Activated naive CD8-positive, alpha-beta T cell treated with anti-CD3 and anti-CD28 coated beads for 36 hours (primary cell): ENCODE measurements around the gene RNF175. TPM values are rescaled to one million over a fixed set of nuclear protein-coding genes. Genes with fewer than 3 reads are reported as not detected.

Source experiments
- DNase-seq: peaks from one replicate; pipeline ENCODE4 v3.0.0; 2021
- H3K27ac Mint-ChIP-seq: one replicate; pipeline ENCODE4 v1.8.0; 2022; ENCODE audit warnings: mild to moderate bottlenecking, moderate library complexity, mixed read lengths
- H3K27me3 Mint-ChIP-seq: one replicate; pipeline ENCODE4 v1.8.0; 2022; ENCODE audit warnings: mild to moderate bottlenecking, mixed read lengths
- H3K36me3 Mint-ChIP-seq: one replicate; pipeline ENCODE4 v1.8.0; 2021; ENCODE audit warnings: mild to moderate bottlenecking, mixed read lengths
- H3K4me1 Mint-ChIP-seq: one replicate; pipeline ENCODE4 v1.8.0; 2021; ENCODE audit warnings: mixed read lengths
- H3K4me3 Mint-ChIP-seq: one replicate; pipeline ENCODE4 v1.8.0; 2022; ENCODE audit warnings: mild to moderate bottlenecking, moderate library complexity, mixed read lengths
- H3K9me3 Mint-ChIP-seq: one replicate; pipeline ENCODE4 v1.8.0; 2022; ENCODE audit warnings: mixed read lengths
- total RNA-seq, 2 experiments: library from RNA; stranded (reverse); gene quantifications; one replicate each; pipeline ENCODE4 v1.2.3, GENCODE V29; 2021

Gene RNF175
- total RNA-seq, 2 experiments from 2014 or later: not detected

DNA sequence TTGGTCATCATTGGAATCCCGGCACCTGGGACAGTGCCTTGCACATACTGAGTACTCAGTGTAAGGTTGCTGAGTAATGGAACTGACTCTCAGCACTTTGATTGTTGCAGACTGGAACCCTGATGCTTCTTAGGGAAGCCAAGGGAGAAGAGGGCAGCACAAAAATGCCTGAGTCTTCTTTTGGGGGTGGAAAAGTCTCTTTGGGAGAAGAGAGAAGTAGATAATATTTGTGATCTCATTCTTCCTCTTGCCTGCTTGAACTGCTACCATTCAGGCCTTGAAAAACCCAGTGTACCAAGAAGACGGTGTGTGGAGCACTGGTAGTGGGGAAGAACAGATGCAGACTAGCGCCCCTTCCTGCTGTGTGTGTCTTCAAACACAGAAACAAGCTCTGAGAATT lies 16.8 kb upstream of the RNF175 start:
- H3K4me3 Mint-ChIP-seq: no peak overlapping the region
- H3K9me3 Mint-ChIP-seq: peaks cover 6% of the 10 kb centered on the region
- H3K27me3 Mint-ChIP-seq: peaks cover 52% of the 10 kb centered on the region
- no peak overlapping the region for H3K27ac Mint-ChIP-seq
- no peak for DNase-seq
- H3K4me1 Mint-ChIP-seq: peaks cover 1% of the 10 kb centered on the region
- H3K36me3 Mint-ChIP-seq: no peaks in the 10 kb centered on the region

DNA sequence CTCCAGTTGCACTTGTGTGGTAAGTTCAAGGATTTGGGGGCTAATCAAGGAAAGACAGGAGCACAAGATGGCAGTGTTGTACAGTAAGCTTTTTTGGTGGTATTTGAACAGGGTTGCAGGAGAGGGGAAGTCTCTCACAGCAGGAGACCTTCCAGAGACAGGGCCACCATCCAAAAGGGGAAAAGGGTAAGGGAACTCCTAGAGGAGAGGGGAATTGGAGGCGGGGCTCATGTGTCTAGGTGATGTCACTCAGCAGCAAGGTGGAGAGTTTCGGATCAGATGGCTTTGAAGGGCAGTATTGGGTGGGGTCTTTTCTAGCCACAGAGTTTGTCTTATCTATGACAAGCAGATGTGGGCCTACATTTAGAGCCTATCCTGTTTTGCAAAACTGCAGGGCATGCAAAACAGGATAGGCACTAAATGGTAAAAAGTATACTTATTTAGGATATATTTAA lies 13.4 kb upstream of the RNF175 start:
- peaks cover 7% of the 10 kb centered on the region for H3K4me1 Mint-ChIP-seq
- H3K4me3 Mint-ChIP-seq: no peak overlapping the region

DNA sequence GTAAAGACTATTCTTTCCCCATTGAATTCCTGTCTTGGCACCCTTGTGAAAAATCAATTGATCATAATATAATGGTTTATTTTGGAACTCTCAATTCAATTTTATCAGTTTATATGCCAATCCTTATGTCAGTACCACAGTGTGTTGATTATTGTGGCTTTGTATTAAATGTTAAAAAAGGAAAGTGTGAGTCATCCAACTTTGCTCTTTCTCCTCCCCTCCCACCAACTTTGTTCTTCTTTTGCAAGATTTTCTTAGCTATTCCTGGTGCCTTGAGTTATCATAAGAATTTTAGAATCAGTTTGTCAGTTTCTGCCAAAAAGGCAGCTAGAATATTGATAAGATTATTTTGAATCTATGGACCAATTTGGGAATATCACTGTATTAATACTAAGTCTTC lies 11.2 kb upstream of the RNF175 start:
- peaks cover 2% of the 10 kb centered on the region for H3K36me3 Mint-ChIP-seq
- H3K9me3 Mint-ChIP-seq: peaks cover 5% of the 10 kb centered on the region
- H3K4me3 Mint-ChIP-seq: no peak overlapping the region
- H3K27me3 Mint-ChIP-seq: peaks cover 27% of the 10 kb centered on the region
- peaks cover 7% of the 10 kb centered on the region for H3K4me1 Mint-ChIP-seq
- H3K27ac Mint-ChIP-seq: no peak overlapping the region
- no peak for DNase-seq

More for the DNA sequence above, 13.4 kb upstream of the RNF175 start:
- peaks cover 40% of the 10 kb centered on the region for H3K27me3 Mint-ChIP-seq
- DNase-seq: no peak
- H3K9me3 Mint-ChIP-seq: peaks cover 5% of the 10 kb centered on the region
- peaks cover 2% of the 10 kb centered on the region for H3K36me3 Mint-ChIP-seq
- no peak overlapping the region for H3K27ac Mint-ChIP-seq

DNA sequence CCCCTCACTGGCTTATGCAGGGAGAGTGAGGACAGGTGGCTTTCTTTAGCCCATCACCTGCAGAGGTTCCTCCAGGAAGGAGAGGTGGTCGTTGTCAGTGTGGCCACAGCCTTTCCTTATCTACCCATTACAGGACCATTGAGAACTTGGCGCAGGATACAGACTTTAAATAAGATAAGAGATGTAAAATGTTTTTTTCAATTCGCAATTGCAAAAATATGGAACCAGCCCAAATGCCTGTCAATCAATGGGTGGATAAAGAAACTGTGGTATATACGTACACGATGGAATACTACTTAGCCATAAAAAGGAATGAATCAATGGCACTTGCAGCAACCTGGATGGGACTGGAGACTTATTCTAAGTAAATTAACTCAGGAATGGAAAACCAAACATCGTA lies 6.9 kb upstream of the RNF175 start:
- Mint-ChIP-seq H3K27ac (no peak overlapping the region), H3K4me1 (peaks cover 10% of the 10 kb centered on the region), H3K27me3 (peaks cover 28% of the 10 kb centered on the region), H3K36me3 (peaks cover 3% of the 10 kb centered on the region), H3K9me3 (peaks cover 8% of the 10 kb centered on the region), H3K4me3 (no peak overlapping the region)
- DNase-seq: no peak

DNA sequence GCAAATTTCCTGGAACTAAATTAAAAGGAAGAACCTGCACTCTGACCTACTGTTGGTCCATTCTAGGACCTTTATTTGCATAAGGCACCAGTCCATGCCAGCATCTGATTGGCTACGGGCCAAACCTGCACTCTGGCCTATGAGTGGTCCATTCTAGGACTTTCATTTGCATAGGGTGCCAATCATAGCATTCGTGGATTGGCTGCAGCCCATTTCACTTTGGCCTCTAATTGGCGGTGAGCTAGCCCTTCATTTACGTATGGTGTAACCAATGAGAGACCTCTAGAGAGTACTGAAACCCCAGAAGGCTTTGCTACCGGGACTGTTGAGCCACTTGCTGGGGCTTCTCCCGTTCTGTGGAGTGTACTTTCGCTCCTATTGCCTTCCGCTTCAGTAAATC lies 6.1 kb upstream of the RNF175 start:
- peaks cover 34% of the 10 kb centered on the region for H3K27me3 Mint-ChIP-seq
- peaks cover 5% of the 10 kb centered on the region for H3K4me1 Mint-ChIP-seq

DNA sequence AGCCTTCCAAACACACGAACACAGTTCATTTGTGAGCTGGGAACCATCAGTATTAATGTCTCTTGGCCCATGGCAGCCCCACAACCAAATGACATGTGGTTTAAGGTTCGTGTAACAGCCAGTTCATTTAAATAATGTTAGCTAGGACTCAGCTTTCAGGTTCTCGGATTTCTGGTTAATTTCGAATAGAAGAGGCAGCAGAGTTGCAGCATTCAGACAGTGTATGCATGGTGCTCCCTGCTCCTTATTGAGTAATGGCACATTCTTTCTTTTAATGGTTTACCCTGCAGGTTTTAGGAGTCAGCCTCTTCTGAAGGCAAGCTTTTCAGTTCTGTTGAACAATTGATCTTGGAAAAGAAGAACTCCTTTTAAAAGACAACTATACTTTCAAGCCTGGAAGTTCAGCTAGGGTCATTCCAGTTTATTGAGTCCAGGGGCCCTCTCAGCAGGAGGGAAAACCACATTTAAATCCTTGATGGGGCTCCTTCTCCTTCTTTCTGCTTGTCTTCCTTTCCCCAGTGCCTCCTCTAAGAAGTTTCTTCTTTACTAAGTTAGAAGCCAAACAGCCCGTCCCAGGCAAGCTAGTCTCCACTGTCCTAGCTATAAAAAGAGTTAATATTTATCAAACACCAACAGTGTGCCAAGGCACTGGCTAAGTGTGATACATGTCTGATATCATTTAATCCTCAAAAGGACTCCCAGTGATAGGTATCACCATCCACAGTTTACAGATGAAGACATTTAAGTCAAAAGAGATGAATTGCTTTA lies 5.0 kb upstream of the RNF175 start:
- H3K9me3 Mint-ChIP-seq: peaks cover 3% of the 10 kb centered on the region
- H3K36me3 Mint-ChIP-seq: peaks cover 1% of the 10 kb centered on the region
- no peak overlapping the region for H3K4me3 Mint-ChIP-seq
- H3K27me3 Mint-ChIP-seq: peaks cover 39% of the 10 kb centered on the region
- H3K27ac Mint-ChIP-seq: no peak overlapping the region
- DNase-seq: no peak
- H3K4me1 Mint-ChIP-seq: peaks cover 3% of the 10 kb centered on the region

More for the DNA sequence above, 6.1 kb upstream of the RNF175 start:
- H3K4me3 Mint-ChIP-seq: no peak overlapping the region
- DNase-seq: no peak
- H3K36me3 Mint-ChIP-seq: peaks cover 2% of the 10 kb centered on the region
- H3K27ac Mint-ChIP-seq: no peak overlapping the region
- H3K9me3 Mint-ChIP-seq: peaks cover 4% of the 10 kb centered on the region

DNA sequence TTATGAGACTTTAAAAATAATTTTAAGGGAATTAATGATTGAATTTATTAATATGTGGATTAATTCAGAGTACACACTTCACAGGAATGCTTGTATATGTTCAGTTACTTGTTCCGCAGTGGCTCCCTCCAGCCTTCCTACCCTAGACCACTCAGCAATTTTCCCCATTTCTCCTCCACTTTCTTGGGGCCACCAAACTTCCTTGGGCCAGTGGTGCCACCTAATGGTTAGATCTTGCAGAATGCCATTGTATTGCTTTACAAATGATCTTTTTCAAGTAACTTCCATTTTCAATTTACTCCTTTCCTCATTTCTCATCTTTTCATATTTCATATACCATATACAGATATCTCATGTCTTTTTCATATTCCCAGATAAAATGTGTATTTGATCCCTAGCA lies 3.6 kb upstream of the RNF175 start:
- Mint-ChIP-seq H3K27me3 (peaks cover 49% of the 10 kb centered on the region), H3K4me1 (peaks cover 3% of the 10 kb centered on the region)
- no peak for DNase-seq

DNA sequence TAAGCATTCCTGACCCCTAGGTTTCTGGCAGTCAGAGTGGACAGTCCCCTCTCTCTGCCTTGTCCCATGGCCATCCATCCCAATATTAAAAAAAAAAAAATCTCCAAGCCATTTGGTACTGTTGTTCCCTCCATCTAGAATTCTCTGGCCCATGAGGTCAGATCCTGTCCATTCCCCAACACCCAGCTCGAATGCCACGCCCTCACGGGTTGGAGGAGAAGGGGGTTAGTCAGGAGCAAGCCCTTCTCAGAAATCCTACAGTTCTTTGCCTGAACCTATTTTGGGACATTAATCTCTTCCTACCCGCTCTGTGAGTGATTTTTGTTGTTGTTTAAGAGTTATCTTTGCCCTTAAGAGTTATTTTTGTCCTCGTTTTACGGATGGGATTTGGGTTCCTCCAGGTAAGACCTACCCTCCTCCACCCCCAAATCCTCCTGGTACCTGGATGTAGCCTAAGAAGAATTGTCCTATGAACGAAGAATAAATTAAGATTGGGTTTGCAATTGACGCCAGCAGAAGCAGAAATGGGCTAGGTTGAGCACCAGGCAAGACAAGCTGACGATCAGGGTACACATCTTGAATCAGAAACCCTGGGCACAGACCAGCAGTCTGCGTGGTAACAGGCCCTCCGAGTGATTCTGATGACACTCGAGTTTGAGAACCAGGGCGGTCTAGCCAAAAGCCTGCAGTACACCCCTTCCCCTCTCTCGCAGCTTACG lies 977 bp downstream of the RNF175 start:
- Mint-ChIP-seq H3K4me3 (no peak overlapping the region), H3K36me3 (peaks cover 1% of the 10 kb centered on the region), H3K27ac (no peak overlapping the region), H3K4me1 (peaks cover 9% of the 10 kb centered on the region), H3K9me3 (peaks cover 6% of the 10 kb centered on the region), H3K27me3 (peaks cover 46% of the 10 kb centered on the region)
- no peak for DNase-seq

More for the DNA sequence above, 3.6 kb upstream of the RNF175 start:
- Mint-ChIP-seq H3K36me3 (peaks cover 1% of the 10 kb centered on the region), H3K9me3 (peaks cover 3% of the 10 kb centered on the region), H3K4me3 (no peak overlapping the region), H3K27ac (no peak overlapping the region)

DNA sequence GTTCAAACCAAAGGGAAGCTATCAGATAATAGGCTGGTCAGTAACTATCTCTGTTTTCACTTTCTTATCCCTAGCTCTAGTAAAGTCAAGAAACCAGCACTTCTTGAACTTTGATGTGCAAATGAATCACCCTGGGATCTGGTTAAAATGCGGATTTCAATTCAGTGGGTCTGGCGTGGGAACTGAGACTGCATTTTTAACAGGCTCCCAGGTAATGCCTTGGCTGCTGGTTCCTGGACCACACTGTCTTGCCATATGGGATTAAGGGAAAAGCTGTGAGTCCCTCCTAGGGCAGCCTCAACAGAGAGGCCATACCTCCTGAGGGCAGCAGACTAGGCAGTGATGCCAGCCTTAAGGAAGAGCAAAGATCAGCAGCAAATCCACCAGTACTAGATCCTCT lies 1.7 kb downstream of the RNF175 start:
- peaks cover 3% of the 10 kb centered on the region for H3K9me3 Mint-ChIP-seq
- H3K4me3 Mint-ChIP-seq: no peak overlapping the region
- H3K27me3 Mint-ChIP-seq: peaks cover 39% of the 10 kb centered on the region

DNA sequence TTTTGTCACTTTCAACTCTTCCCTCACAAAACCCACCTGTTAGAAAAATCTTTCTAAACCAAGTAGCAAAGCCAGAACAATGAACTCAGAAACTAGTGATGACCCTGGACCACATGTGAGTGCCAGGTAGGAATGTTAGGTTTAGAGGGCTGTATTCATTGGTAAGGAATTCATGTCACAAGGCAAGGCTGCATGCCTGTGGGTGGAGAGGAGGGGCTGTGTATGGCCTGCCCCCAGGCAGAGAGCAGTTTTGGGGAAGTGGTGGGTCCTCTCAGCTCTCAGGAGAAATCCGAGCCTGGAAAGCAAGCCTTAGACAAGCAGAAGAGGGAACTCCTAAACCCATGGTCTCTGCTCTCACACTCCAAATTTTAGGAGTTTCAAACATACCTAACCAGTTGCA lies 2.4 kb downstream of the RNF175 start:
- Mint-ChIP-seq H3K4me3 (no peak overlapping the region), H3K27me3 (peaks cover 33% of the 10 kb centered on the region), H3K9me3 (peaks cover 3% of the 10 kb centered on the region), H3K36me3 (no peaks in the 10 kb centered on the region), H3K27ac (no peak overlapping the region), H3K4me1 (peaks cover 6% of the 10 kb centered on the region)
- no peak for DNase-seq

More for the DNA sequence above, 1.7 kb downstream of the RNF175 start:
- no peak overlapping the region for H3K27ac Mint-ChIP-seq
- no peaks in the 10 kb centered on the region for H3K36me3 Mint-ChIP-seq
- no peak for DNase-seq
- peaks cover 9% of the 10 kb centered on the region for H3K4me1 Mint-ChIP-seq

DNA sequence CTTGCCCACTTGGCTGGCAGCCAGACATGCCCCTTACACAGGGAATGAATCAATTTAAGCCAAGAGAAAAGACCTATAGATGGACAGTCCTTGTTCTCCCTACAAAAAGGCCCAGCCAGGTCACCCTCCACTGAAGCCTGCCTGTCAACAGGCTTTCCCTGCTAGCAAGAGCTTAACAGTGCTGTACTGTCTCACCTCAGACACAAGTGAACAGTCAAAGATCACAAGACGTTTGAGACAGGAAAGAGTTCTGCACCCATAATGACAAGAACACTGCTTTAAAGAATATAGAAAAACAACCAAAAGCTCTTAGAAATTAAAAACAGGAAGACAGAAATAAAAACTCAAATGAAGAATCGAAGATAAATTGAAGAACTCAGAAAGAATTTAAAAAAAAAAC lies 4.6 kb downstream of the RNF175 start:
- peaks cover 6% of the 10 kb centered on the region for H3K4me1 Mint-ChIP-seq
- H3K36me3 Mint-ChIP-seq: no peaks in the 10 kb centered on the region
- H3K27me3 Mint-ChIP-seq: peaks cover 18% of the 10 kb centered on the region
- no peak for DNase-seq
- H3K27ac Mint-ChIP-seq: no peak overlapping the region
- H3K9me3 Mint-ChIP-seq: peaks cover 3% of the 10 kb centered on the region
- H3K4me3 Mint-ChIP-seq: no peak overlapping the region

DNA sequence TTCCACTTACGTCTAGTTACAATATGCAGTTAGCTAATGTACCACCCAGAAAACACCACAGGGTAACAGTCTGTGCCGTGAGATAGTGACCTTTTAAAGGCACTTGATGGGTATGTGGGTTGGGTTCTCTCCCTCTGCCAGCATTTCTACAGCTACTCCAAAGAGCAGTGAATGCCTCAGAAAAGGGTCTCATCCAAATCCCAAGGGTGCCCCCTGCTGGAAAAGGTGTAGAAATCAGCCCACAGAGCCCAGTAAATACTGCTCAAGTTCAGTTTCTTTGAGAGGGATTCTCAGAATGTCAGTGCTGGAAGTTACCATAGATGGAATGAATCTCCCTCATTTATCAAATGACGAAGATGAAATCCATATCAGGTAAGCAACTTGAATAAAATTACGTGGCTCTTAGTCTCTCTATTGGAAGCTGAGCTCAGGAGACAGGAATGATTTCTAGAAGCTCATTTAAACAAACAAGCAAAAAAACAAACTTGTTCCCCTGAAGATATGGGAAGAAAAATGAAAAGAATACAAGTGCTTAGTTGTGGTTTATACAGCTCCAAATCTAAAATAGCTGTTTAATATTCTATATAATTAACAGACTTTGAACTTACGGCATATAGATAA lies 9.5 kb downstream of the RNF175 start:
- peaks cover 5% of the 10 kb centered on the region for H3K27me3 Mint-ChIP-seq
- H3K36me3 Mint-ChIP-seq: no peaks in the 10 kb centered on the region
- H3K4me1 Mint-ChIP-seq: peaks cover 3% of the 10 kb centered on the region
- DNase-seq: peak; percentile 61
- H3K4me3 Mint-ChIP-seq: no peak overlapping the region
- peaks cover 3% of the 10 kb centered on the region for H3K9me3 Mint-ChIP-seq
- no peak overlapping the region for H3K27ac Mint-ChIP-seq

DNA sequence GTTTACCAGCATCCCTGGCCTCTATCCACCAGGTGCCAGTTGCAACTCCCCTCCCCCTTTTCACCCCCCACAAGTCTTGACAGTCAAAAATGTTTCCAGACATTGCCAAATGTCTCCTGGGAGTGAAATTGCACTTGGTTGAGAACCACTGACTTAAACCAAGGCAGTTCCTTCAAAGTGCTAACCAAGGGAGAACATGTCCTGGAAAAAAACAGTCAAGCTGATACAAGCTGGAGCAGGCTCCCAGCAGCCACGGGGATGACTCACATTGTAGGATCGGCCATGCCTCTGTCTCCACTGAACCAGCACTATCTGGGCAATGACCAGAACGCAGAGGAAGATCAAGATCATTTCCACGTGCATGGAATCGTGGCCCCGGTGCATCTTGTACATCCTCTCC lies 11.4 kb downstream of the RNF175 start:
- Mint-ChIP-seq H3K4me1 (peaks cover 2% of the 10 kb centered on the region), H3K9me3 (no peaks in the 10 kb centered on the region), H3K27me3 (peaks cover 5% of the 10 kb centered on the region), H3K36me3 (no peaks in the 10 kb centered on the region), H3K27ac (no peak overlapping the region), H3K4me3 (no peak overlapping the region)
- no peak for DNase-seq

DNA sequence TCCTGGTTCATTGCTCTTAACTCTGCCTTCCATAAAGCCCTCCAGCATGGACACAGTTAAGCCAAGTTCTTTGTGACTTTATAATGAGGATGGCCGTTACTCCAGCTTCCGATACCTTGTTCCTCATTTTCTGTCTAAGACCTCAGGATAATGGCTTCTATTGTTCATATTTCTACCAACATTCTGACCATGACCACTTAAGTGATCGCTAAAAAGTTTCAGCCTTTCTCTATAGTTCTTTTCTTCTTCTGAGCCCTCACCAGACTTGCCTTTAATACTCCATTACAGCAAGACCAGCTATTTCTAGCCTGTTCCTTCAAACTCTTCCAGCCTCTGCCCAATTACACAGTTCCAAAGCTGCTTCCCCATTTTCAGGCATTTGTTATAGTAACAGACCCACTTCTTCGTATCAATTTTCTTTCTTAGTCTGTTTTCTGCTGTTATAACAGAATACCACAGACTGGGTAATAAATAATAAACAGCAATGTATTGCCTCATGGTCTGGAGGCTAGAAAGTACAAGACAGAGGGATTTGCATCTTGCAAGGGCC lies 12.3 kb downstream of the RNF175 start:
- Mint-ChIP-seq H3K27ac (no peak overlapping the region), H3K4me3 (no peak overlapping the region), H3K9me3 (no peaks in the 10 kb centered on the region), H3K27me3 (peaks cover 5% of the 10 kb centered on the region), H3K36me3 (no peaks in the 10 kb centered on the region), H3K4me1 (peaks cover 2% of the 10 kb centered on the region)
- no peak for DNase-seq

DNA sequence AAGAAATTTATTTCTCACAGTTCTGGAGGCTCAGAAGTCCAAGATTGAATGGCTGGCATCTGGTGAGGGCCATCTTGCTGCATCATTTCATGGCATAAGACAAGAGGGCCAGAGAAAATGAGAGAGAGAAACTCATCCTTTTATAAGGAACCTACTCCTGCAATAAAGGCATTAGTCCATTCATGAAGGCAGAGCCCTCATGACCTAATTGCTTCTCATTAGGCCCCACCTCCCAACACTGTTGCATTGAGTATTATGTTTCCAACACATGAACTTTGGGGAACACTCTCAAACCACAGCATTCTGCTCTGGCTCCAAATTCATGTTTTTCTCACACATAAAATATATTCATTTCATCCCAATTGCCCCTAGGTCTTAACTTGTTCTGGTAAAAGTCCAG lies 14.2 kb downstream of the RNF175 start:
- Mint-ChIP-seq H3K27me3 (peaks cover 5% of the 10 kb centered on the region), H3K36me3 (peaks cover 4% of the 10 kb centered on the region), H3K4me3 (no peak overlapping the region), H3K4me1 (peaks cover 2% of the 10 kb centered on the region), H3K27ac (no peak overlapping the region), H3K9me3 (peaks cover 6% of the 10 kb centered on the region)
- no peak for DNase-seq
